Liver (tissue), 3 donors: ENCODE measurements around the gene CCDC186.

Experiments used
- ATF3 ChIP-seq: IDR thresholded peaks from 2 replicates; pipeline ENCODE4 v1.6.1; 2016; ENCODE audit warnings: antibody characterized with exemption
- CTCF ChIP-seq: fragments of 150-350 bp; IDR thresholded peaks from 2 replicates; pipeline ENCODE4 v1.5.1; 2017; ENCODE audit warnings: improper control_type of control experiment, low read depth, low read length; ENCODE audit not compliant: missing input control
- GABPA ChIP-seq, 2 donors: IDR thresholded peaks in 1 of 2; conservative IDR thresholded peaks in 1 of 2; 2 replicates each; pipeline ENCODE4 v1.6.1; 2016; ENCODE audit warnings: antibody characterized with exemption in 2 of 2, mild to moderate bottlenecking in 1 of 2, moderate library complexity in 1 of 2
- JUND ChIP-seq, 2 donors: IDR thresholded peaks; 2 replicates each; pipeline ENCODE4 v1.6.1; 2016; ENCODE audit warnings: antibody characterized with exemption in 2 of 2
- REST ChIP-seq: IDR thresholded peaks from 2 replicates; pipeline ENCODE4 v1.6.1; 2016; ENCODE audit warnings: antibody characterized with exemption, mild to moderate bottlenecking
- YY1 ChIP-seq: IDR thresholded peaks from 2 replicates; pipeline ENCODE4 v1.6.1; 2016; ENCODE audit warnings: antibody characterized with exemption, mild to moderate bottlenecking
- ZBTB33 ChIP-seq: IDR thresholded peaks from 2 replicates; pipeline ENCODE4 v1.6.1; 2016; ENCODE audit warnings: antibody characterized with exemption
- donor health status: healthy.
- donor health status: healthy.

- TF ChIP-seq CTCF = no peak
- no peak for TF ChIP-seq ZBTB33
- TF ChIP-seq REST = no peak
- TF ChIP-seq GABPA (IDR thresholded peaks at IDR 0.05 in 1 of 2, conservative IDR thresholded peaks at IDR 0.05 in 1 of 2) = no peak
- no peak for TF ChIP-seq YY1
- TF ChIP-seq ATF3 = no peak
- TF ChIP-seq JUND (IDR thresholded peaks at IDR 0.05) = no peak
These were observed 78.3 kb downstream of the CCDC186 start for GRCh38 chr10:114095559-114096337.
